Hepatocyte (in vitro differentiated cells): Measurements from ENCODE around the gene PDP2. TPM values are rescaled to one million over a fixed set of nuclear protein-coding genes. Genes with fewer than 3 reads are reported as not detected.

Experiments
- DNase-seq: peaks from one replicate; pipeline ENCODE4 v3.0.0-alpha.2; 2016; ENCODE audit warnings: low spot score
- H2AFZ ChIP-seq: fragments of 200-600 bp; sonication (generic); 2 replicates; pipeline ENCODE4 v1.6.0; 2016; ENCODE audit warnings: antibody characterized with exemption, mild to moderate bottlenecking
- H3K27ac ChIP-seq: fragments of 200-600 bp; sonication (generic); 2 replicates; pipeline ENCODE4 v1.5.1; 2016; ENCODE audit warnings: mild to moderate bottlenecking
- H3K27me3 ChIP-seq: fragments of 200-600 bp; sonication (generic); 2 replicates; pipeline ENCODE4 v1.6.1; 2016
- H3K36me3 ChIP-seq: fragments of 200-600 bp; sonication (generic); replicated peaks from 2 replicates; pipeline ENCODE4 v1.5.1; 2016; ENCODE audit warnings: low read depth; ENCODE audit not compliant: insufficient read depth
- H3K4me1 ChIP-seq: fragments of 200-600 bp; sonication (generic); 2 replicates; pipeline ENCODE4 v1.5.1; 2016; ENCODE audit warnings: mild to moderate bottlenecking, moderate library complexity; ENCODE audit not compliant: insufficient read depth
- H3K4me2 ChIP-seq: fragments of 200-600 bp; sonication (generic); 2 replicates; pipeline ENCODE4 v1.6.0; 2016
- H3K4me3 ChIP-seq: fragments of 200-600 bp; sonication (generic); 2 replicates; pipeline ENCODE4 v1.5.1; 2016; ENCODE audit warnings: mild to moderate bottlenecking
- H3K79me2 ChIP-seq: fragments of 200-600 bp; sonication (generic); 2 replicates; pipeline ENCODE4 v1.6.0; 2017; ENCODE audit warnings: mild to moderate bottlenecking
- H3K9me2 ChIP-seq: fragments of 200-600 bp; sonication (generic); replicated peaks from 2 replicates; pipeline ENCODE4 v1.6.0; 2017; ENCODE audit warnings: mild to moderate bottlenecking; ENCODE audit not compliant: insufficient read depth
- H3K9me3 ChIP-seq: fragments of 200-600 bp; sonication (generic); 2 replicates; pipeline ENCODE4 v1.5.1; 2016; ENCODE audit warnings: low read depth, mild to moderate bottlenecking
- H4K20me1 ChIP-seq: fragments of 200-600 bp; sonication (generic); 2 replicates; pipeline ENCODE4 v1.6.0; 2016; ENCODE audit warnings: mild to moderate bottlenecking; ENCODE audit not compliant: insufficient read depth, poor library complexity, severe bottlenecking
- EZH2 ChIP-seq: fragments of 200-600 bp; sonication (generic); IDR thresholded peaks from 2 replicates; pipeline ENCODE4 v1.6.1; 2016; ENCODE audit warnings: antibody characterized with exemption, mild to moderate bottlenecking, borderline replicate concordance
- EZH2phosphoT487 ChIP-seq: fragments of 200-600 bp; sonication (generic); IDR thresholded peaks from one replicate; pipeline ENCODE4 v1.6.1; 2018; ENCODE audit warnings: antibody characterized with exemption, mild to moderate bottlenecking, low read depth, moderate library complexity; ENCODE audit not compliant: unreplicated experiment, severe bottlenecking
- WGBS: methylation state at CpG from one replicate; pipeline ENCODE4 v1.1.6; 2016; ENCODE audit warnings: low lambda C conversion rate; ENCODE audit errors: missing lambda C conversion rate; 5-methylcytosine and 5-hydroxymethylcytosine counted together
- polyA plus RNA-seq: library from polyadenylated mRNA; unstranded; fragments of >200 nt; fragmentation: Nextera tagmentation; extraction: Ambion mirVana; gene quantifications from 2 replicates; pipeline ENCODE4 v1.2.1, GENCODE V29; 2016
- total RNA-seq: library from RNA; depleted of rRNA; stranded (reverse); fragments of >200 nt; gene quantifications from 2 replicates; pipeline ENCODE4 v1.2.3, GENCODE V29; 2014
- TF ChIP-seq, protein P1 (sequence below): fragments of 200-600 bp; sonication (generic); IDR thresholded peaks from 2 replicates; pipeline ENCODE4 v1.5.1; 2016; ENCODE audit warnings: antibody characterized with exemption, mild to moderate bottlenecking; ENCODE audit not compliant: poor library complexity

Gene PDP2
- total and polyA plus RNA-seq, 2 experiments from 2014 or later = 5.2 to 17.7 TPM

DNA sequence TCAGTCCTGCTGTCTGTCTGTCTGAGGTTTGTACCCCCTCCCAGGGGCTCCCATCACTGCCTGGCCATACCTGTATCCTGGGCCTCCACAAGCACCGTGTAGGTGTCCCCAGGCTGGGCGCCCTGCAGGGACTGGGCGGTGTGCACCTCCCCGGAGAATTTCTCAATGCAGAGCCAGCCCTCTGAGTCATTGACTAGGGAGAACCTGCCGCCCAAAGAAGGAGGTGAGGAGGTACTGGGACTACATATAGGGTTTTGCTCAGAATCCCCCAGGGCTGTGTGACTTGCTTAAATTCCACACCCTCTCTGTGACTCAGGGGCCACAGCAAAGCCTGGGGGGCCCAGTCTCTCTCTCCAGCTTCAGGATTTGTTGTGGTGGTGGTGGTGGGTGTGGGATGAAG lies 30.8 kb downstream of the PDP2 start:
- TF ChIP-seq EZH2phosphoT487 (no peak), EZH2 (no peak)
- TF ChIP-seq, protein P1, sequence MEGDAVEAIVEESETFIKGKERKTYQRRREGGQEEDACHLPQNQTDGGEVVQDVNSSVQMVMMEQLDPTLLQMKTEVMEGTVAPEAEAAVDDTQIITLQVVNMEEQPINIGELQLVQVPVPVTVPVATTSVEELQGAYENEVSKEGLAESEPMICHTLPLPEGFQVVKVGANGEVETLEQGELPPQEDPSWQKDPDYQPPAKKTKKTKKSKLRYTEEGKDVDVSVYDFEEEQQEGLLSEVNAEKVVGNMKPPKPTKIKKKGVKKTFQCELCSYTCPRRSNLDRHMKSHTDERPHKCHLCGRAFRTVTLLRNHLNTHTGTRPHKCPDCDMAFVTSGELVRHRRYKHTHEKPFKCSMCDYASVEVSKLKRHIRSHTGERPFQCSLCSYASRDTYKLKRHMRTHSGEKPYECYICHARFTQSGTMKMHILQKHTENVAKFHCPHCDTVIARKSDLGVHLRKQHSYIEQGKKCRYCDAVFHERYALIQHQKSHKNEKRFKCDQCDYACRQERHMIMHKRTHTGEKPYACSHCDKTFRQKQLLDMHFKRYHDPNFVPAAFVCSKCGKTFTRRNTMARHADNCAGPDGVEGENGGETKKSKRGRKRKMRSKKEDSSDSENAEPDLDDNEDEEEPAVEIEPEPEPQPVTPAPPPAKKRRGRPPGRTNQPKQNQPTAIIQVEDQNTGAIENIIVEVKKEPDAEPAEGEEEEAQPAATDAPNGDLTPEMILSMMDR = no peak
- H3K4me3 ChIP-seq = no peak overlapping the region
- no peaks in the 10 kb centered on the region for H4K20me1 ChIP-seq
- H3K27me3 ChIP-seq = no peaks in the 10 kb centered on the region
- no peaks in the 10 kb centered on the region for H3K79me2 ChIP-seq
- no peaks in the 10 kb centered on the region for H3K36me3 ChIP-seq
- no peak overlapping the region for H2AFZ ChIP-seq
- 71% methylated on average over 5 of the region's 5 CpGs for WGBS
- H3K4me2 ChIP-seq = no peak overlapping the region
- H3K27ac ChIP-seq = no peak overlapping the region
- no peak for DNase-seq
- H3K4me1 ChIP-seq = peaks cover under 1% of the 10 kb centered on the region
- no peaks in the 10 kb centered on the region for H3K9me2 ChIP-seq
- no peaks in the 10 kb centered on the region for H3K9me3 ChIP-seq

DNA sequence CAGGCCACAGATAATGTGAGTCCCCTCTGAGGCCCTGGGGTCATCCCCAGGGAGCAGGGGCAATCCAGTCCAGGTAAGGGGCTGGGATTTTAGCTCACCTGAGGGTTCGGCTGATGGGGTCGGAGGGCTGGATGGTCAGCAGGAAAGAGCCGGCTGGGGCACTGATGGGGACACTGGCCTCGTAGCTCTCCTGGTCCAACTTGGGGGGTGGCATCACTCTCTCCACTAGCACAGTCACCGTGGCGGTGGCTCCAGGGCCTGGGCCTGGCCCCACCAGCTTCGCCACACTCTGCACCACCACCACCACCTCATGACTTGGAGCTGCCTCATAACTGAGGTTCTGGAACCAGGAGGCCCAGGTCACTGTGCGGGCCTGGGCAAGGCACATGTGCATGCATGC lies 31.5 kb downstream of the PDP2 start:
- Histone ChIP-seq H3K9me2 (no peaks in the 10 kb centered on the region), H3K27me3 (no peaks in the 10 kb centered on the region), H3K4me1 (no peaks in the 10 kb centered on the region), H3K9me3 (no peaks in the 10 kb centered on the region), H4K20me1 (no peaks in the 10 kb centered on the region), H3K4me3 (no peak overlapping the region), H2AFZ (no peak overlapping the region), H3K79me2 (no peaks in the 10 kb centered on the region), H3K27ac (no peak overlapping the region), H3K4me2 (no peak overlapping the region), H3K36me3 (no peaks in the 10 kb centered on the region)
- no peak for TF ChIP-seq EZH2phosphoT487
- TF ChIP-seq, protein P1 = no peak
- 95% methylated on average over 8 of the region's 8 CpGs for WGBS
- DNase-seq = no peak

DNA sequence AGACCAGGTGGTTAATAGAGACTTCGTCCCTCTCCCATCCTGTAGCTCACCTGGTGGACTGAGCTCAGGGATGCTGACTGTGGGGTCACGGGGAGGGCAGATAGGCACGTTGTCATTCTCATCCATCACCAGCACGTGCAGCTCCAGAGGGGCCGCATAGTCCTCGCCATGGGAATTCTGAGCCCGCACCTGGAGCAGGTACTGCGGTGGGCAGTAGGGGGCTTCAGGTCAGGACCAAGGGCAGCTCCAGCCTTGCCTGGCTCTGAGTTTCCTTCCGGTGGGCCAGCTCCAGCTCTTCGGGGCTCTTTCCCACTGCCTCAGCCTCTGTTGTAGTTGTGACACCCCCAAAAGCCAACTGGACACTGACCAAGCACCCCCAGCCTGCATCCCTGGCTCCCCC lies 32.8 kb downstream of the PDP2 start:
- no peaks in the 10 kb centered on the region for H3K79me2 ChIP-seq
- H2AFZ ChIP-seq = no peak overlapping the region
- no peak overlapping the region for H3K27ac ChIP-seq
- H3K36me3 ChIP-seq = no peaks in the 10 kb centered on the region
- no peaks in the 10 kb centered on the region for H4K20me1 ChIP-seq
- no peak overlapping the region for H3K4me2 ChIP-seq
- DNase-seq = no peak
- no peaks in the 10 kb centered on the region for H3K4me1 ChIP-seq
- H3K9me2 ChIP-seq = no peaks in the 10 kb centered on the region
- H3K9me3 ChIP-seq = no peaks in the 10 kb centered on the region
- H3K4me3 ChIP-seq = no peak overlapping the region
- no peaks in the 10 kb centered on the region for H3K27me3 ChIP-seq
- TF ChIP-seq, protein P1 = no peak
- TF ChIP-seq EZH2phosphoT487 = no peak
- WGBS = 44% methylated on average over 10 of the region's 10 CpGs

DNA sequence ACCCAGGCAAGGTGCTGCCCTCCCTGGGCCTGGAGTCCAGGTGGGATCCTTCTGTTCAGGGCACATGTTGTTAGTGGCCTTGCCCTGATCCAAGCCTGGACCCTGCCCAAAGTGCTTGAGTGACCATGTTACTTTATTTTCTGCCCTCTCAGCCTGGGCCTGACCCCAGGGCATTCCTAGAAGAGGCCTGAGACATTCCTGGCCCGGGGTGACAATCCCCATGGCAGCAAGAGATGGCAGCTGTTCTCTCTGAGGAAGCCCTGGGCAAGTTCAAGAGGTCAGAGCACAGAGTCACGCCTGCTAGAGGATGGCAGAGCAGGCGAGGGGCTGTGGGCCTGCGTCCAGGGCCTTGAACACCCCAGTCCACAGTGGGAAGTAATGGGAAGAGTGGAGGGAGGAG lies 33.4 kb downstream of the PDP2 start:
- 83% methylated on average over 4 of the region's 4 CpGs for WGBS
- H3K27me3 ChIP-seq = no peaks in the 10 kb centered on the region
- DNase-seq = no peak
- H3K4me3 ChIP-seq = no peak overlapping the region
- H3K27ac ChIP-seq = no peak overlapping the region
- H3K36me3 ChIP-seq = no peaks in the 10 kb centered on the region
- no peak for TF ChIP-seq EZH2
- TF ChIP-seq, protein P1 = no peak
- no peak for TF ChIP-seq EZH2phosphoT487
- no peaks in the 10 kb centered on the region for H3K9me3 ChIP-seq
- H2AFZ ChIP-seq = no peak overlapping the region
- no peaks in the 10 kb centered on the region for H3K4me1 ChIP-seq
- no peaks in the 10 kb centered on the region for H3K79me2 ChIP-seq
- no peak overlapping the region for H3K4me2 ChIP-seq
- no peaks in the 10 kb centered on the region for H4K20me1 ChIP-seq
- H3K9me2 ChIP-seq = no peaks in the 10 kb centered on the region
